ENCODE measurements around the gene CMYA5. TPM values are rescaled to one million over a fixed set of nuclear protein-coding genes. Genes with fewer than 3 reads are reported as not detected.
A peak's percentile ranks its signal among the peaks of the same experiment; 100 is the strongest.

Gene CMYA5
- total RNA-seq, 8 experiments from 2014 or later = 0.27 to 0.91 (median 0.53) TPM

- in situ Hi-C loops (cut with MboI; ENCODE audit: low pct_unique_long_range_greater_than_20kb in 2 of 9, low sequenced_read_pairs in 9 of 9, unreplicated experiment in 9 of 9) = no loop called here
- Histone ChIP-seq H3K27ac (no peak overlapping the region), H3K4me1 (replicated peaks in 1 of 2) (no peaks in the 10 kb centered on the region), H3K4me3 (no peak overlapping the region)
- ATAC-seq (replicated peaks in 6 of 8) = no peak
- 0 to 100% (median 70%) methylated on average over 1 to 5 of the region's 5 CpGs; no CpG with 5 or more reads in 1 of the 10 experiments for WGBS, 10 experiments
Observed at GRCh38 chr5:79738349-79738748, 48.7 kb downstream of the CMYA5 start.

- H3K4me3 ChIP-seq = no peak overlapping the region
- peaks cover 2 to 8% of the 10 kb centered on the region in 2 donors for H3K4me1 ChIP-seq (replicated peaks in 1 of 2)
- in situ Hi-C loops (cut with MboI; ENCODE audit: low pct_unique_long_range_greater_than_20kb in 2 of 9, low sequenced_read_pairs in 9 of 9, unreplicated experiment in 9 of 9) = no loop called here
- 80 to 100% (median 94%) methylated on average over 1 to 2 of the region's 3 CpGs; no CpG with 5 or more reads in 3 of the 10 experiments for WGBS, 10 experiments
- no peak for ATAC-seq (replicated peaks in 6 of 8)
- H3K27ac ChIP-seq = no peak overlapping the region
Observed at GRCh38 chr5:79742549-79743136, 53.0 kb downstream of the CMYA5 start.

GRCh38 chr5:79743846-79744605 lies 54.4 kb downstream of the CMYA5 start:
- WGBS, 10 experiments = 50 to 97% (median 70%) methylated on average over 1 to 6 of the region's 7 CpGs; no CpG with 5 or more reads in 1 of the 10 experiments
- H3K4me1 ChIP-seq (replicated peaks in 1 of 2) = peaks cover 2 to 11% of the 10 kb centered on the region in 2 donors
- ATAC-seq (replicated peaks in 6 of 8) = peak in 4 of 8 experiments; percentile 33 to 40 (median 38)
- no peak overlapping the region for H3K4me3 ChIP-seq
- in situ Hi-C loops (cut with MboI; ENCODE audit: low pct_unique_long_range_greater_than_20kb in 2 of 9, low sequenced_read_pairs in 9 of 9, unreplicated experiment in 9 of 9) = no loop called here
- no peak overlapping the region for H3K27ac ChIP-seq

- Histone ChIP-seq H3K4me1 (replicated peaks in 1 of 2) (peaks cover 2 to 11% of the 10 kb centered on the region in 2 donors), H3K27ac (no peak overlapping the region), H3K4me3 (no peak overlapping the region)
- WGBS, 10 experiments = 50 to 100% (median 91%) methylated on average over 1 to 3 of the region's 3 CpGs; no CpG with 5 or more reads in 2 of the 10 experiments
- in situ Hi-C loops (cut with MboI; ENCODE audit: low pct_unique_long_range_greater_than_20kb in 2 of 9, low sequenced_read_pairs in 9 of 9, unreplicated experiment in 9 of 9) = no loop called here
- ATAC-seq (replicated peaks in 6 of 8) = no peak
Observed at GRCh38 chr5:79745255-79745654, 55.6 kb downstream of the CMYA5 start.

- no peak overlapping the region for H3K27ac ChIP-seq
- peak in 3 of 8 experiments; percentile 25 to 87 (median 27) for ATAC-seq (replicated peaks in 6 of 8)
- H3K4me1 ChIP-seq (replicated peaks in 1 of 2) = peaks cover 11 to 13% of the 10 kb centered on the region in 2 donors
- H3K4me3 ChIP-seq = no peak overlapping the region
- in situ Hi-C loops (cut with MboI; ENCODE audit: low pct_unique_long_range_greater_than_20kb in 2 of 9, low sequenced_read_pairs in 9 of 9, unreplicated experiment in 9 of 9) = no loop called here
- 0 to 37% (median 18%) methylated on average over 1 to 4 of the region's 4 CpGs; no CpG with 5 or more reads in 1 of the 10 experiments for WGBS, 10 experiments
Observed at GRCh38 chr5:79746642-79747569, 57.3 kb downstream of the CMYA5 start.

GRCh38 chr5:79750611-79751510 lies 61.2 kb downstream of the CMYA5 start:
- no peak for ATAC-seq (replicated peaks in 6 of 8)
- H3K4me3 ChIP-seq = no peak overlapping the region
- H3K4me1 ChIP-seq (replicated peaks in 1 of 2) = peaks cover 11 to 13% of the 10 kb centered on the region in 2 donors
- H3K27ac ChIP-seq = no peak overlapping the region
- in situ Hi-C loops (cut with MboI; ENCODE audit: low pct_unique_long_range_greater_than_20kb in 2 of 9, low sequenced_read_pairs in 9 of 9, unreplicated experiment in 9 of 9) = no loop called here
- 44 to 85% (median 57%) methylated on average over 1 to 8 of the region's 8 CpGs; no CpG with 5 or more reads in 1 of the 10 experiments for WGBS, 10 experiments

GRCh38 chr5:79753092-79753491 lies 63.5 kb downstream of the CMYA5 start:
- no peak for ATAC-seq (replicated peaks in 6 of 8)
- H3K4me1 ChIP-seq (replicated peaks in 1 of 2) = peaks cover 2 to 11% of the 10 kb centered on the region in 2 donors
- WGBS, 10 experiments = 60 to 100% (median 80%) methylated on average over 1 of the region's 1 CpG; no CpG with 5 or more reads in 1 of the 10 experiments
- no peak overlapping the region for H3K27ac ChIP-seq
- in situ Hi-C loops (cut with MboI; ENCODE audit: low pct_unique_long_range_greater_than_20kb in 2 of 9, low sequenced_read_pairs in 9 of 9, unreplicated experiment in 9 of 9) = no loop called here
- H3K4me3 ChIP-seq = no peak overlapping the region

- Histone ChIP-seq H3K4me3 (no peak overlapping the region), H3K27ac (no peak overlapping the region), H3K4me1 (replicated peaks in 1 of 2) (peaks cover 0 to 11% of the 10 kb centered on the region in 2 donors)
- WGBS, 10 experiments = 50 to 100% (median 79%) methylated on average over 1 to 8 of the region's 8 CpGs; no CpG with 5 or more reads in 1 of the 10 experiments
- ATAC-seq (replicated peaks in 6 of 8) = no peak
- in situ Hi-C loops (cut with MboI; ENCODE audit: low pct_unique_long_range_greater_than_20kb in 2 of 9, low sequenced_read_pairs in 9 of 9, unreplicated experiment in 9 of 9) = no loop called here
Observed at GRCh38 chr5:79753877-79754645, 64.4 kb downstream of the CMYA5 start.

GRCh38 chr5:79754865-79755555 lies 65.4 kb downstream of the CMYA5 start:
- 79 to 93% (median 88%) methylated on average over 3 to 5 of the region's 7 CpGs for WGBS, 10 experiments
- in situ Hi-C loops (cut with MboI; ENCODE audit: low pct_unique_long_range_greater_than_20kb in 2 of 9, low sequenced_read_pairs in 9 of 9, unreplicated experiment in 9 of 9) = no loop called here
- H3K27ac ChIP-seq = no peak overlapping the region
- H3K4me3 ChIP-seq = no peak overlapping the region
- H3K4me1 ChIP-seq (replicated peaks in 1 of 2) = peaks cover 0 to 11% of the 10 kb centered on the region in 2 donors
- no peak for ATAC-seq (replicated peaks in 6 of 8)

GRCh38 chr5:79756076-79756475 lies 66.4 kb downstream of the CMYA5 start:
- H3K4me3 ChIP-seq = no peak overlapping the region
- H3K27ac ChIP-seq = no peak overlapping the region
- in situ Hi-C loops (cut with MboI; ENCODE audit: low pct_unique_long_range_greater_than_20kb in 2 of 9, low sequenced_read_pairs in 9 of 9, unreplicated experiment in 9 of 9) = no loop called here
- peak in 1 of 8 experiments; percentile 20 for ATAC-seq (replicated peaks in 6 of 8)
- peaks cover 0 to 7% of the 10 kb centered on the region in 2 donors for H3K4me1 ChIP-seq (replicated peaks in 1 of 2)
- WGBS, 10 experiments = 67 to 100% (median 91%) methylated on average over 1 to 4 of the region's 4 CpGs; no CpG with 5 or more reads in 3 of the 10 experiments

- peak in 2 of 8 experiments; percentile 56 to 64 for ATAC-seq (replicated peaks in 6 of 8)
- WGBS, 10 experiments = 17 to 100% (median 33%) methylated on average over 1 to 2 of the region's 2 CpGs; no CpG with 5 or more reads in 3 of the 10 experiments
- no peak overlapping the region for H3K27ac ChIP-seq
- H3K4me1 ChIP-seq (replicated peaks in 1 of 2) = no peaks in the 10 kb centered on the region
- in situ Hi-C loops (cut with MboI; ENCODE audit: low pct_unique_long_range_greater_than_20kb in 2 of 9, low sequenced_read_pairs in 9 of 9, unreplicated experiment in 9 of 9) = no loop called here
- no peak overlapping the region for H3K4me3 ChIP-seq
Observed at GRCh38 chr5:79759436-79759835, 69.8 kb downstream of the CMYA5 start.

Measured in motor neuron (in vitro differentiated cells).